ENCODE measurements around the gene CRYBB2.

DNA sequence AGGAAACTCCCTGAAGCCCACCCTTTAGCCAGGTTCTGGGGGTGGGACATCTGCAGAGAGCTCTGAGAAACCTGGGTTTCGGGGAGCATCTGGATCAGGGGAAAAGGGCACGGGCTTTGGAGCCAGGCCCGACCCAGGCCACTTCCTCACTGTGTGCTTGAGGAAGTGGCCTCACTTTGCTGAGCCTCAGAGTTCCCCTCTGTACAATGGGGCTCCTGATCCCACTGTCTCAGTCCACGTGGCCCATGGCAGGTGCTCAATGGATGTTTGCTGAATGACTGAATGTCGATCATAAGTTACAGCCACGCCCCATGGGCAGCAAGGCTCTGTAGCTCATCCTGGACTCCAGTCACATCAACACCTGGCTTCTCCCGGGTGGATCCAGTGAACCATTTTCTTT is 18.5 kb upstream of the CRYBB2 start:
- TF ChIP-seq, protein P1, sequence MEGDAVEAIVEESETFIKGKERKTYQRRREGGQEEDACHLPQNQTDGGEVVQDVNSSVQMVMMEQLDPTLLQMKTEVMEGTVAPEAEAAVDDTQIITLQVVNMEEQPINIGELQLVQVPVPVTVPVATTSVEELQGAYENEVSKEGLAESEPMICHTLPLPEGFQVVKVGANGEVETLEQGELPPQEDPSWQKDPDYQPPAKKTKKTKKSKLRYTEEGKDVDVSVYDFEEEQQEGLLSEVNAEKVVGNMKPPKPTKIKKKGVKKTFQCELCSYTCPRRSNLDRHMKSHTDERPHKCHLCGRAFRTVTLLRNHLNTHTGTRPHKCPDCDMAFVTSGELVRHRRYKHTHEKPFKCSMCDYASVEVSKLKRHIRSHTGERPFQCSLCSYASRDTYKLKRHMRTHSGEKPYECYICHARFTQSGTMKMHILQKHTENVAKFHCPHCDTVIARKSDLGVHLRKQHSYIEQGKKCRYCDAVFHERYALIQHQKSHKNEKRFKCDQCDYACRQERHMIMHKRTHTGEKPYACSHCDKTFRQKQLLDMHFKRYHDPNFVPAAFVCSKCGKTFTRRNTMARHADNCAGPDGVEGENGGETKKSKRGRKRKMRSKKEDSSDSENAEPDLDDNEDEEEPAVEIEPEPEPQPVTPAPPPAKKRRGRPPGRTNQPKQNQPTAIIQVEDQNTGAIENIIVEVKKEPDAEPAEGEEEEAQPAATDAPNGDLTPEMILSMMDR (IDR thresholded peaks at IDR 0.05) = no peak
- TF ChIP-seq POLR2A (IDR thresholded peaks at IDR 0.05) = no peak

Measured in Peyer's patch (tissue), 4 donors.